DND-41 (cell line): ENCODE data around the gene LCN6.

Experiments
- EZH2 ChIP-seq: IDR thresholded peaks from 3 replicates; pipeline ENCODE4 v1.6.1; 2012; ENCODE audit warnings: borderline replicate concordance, low read depth, mild to moderate bottlenecking, moderate library complexity, low read length, inconsistent platforms; ENCODE audit not compliant: severe bottlenecking
- TF ChIP-seq, protein P1 (sequence below): IDR thresholded peaks from 2 replicates; pipeline ENCODE4 v1.5.1; 2012; ENCODE audit warnings: borderline replicate concordance, low read length, moderate library complexity, mild to moderate bottlenecking; ENCODE audit not compliant: poor library complexity, severe bottlenecking; ENCODE audit errors: extremely low read depth

DNA sequence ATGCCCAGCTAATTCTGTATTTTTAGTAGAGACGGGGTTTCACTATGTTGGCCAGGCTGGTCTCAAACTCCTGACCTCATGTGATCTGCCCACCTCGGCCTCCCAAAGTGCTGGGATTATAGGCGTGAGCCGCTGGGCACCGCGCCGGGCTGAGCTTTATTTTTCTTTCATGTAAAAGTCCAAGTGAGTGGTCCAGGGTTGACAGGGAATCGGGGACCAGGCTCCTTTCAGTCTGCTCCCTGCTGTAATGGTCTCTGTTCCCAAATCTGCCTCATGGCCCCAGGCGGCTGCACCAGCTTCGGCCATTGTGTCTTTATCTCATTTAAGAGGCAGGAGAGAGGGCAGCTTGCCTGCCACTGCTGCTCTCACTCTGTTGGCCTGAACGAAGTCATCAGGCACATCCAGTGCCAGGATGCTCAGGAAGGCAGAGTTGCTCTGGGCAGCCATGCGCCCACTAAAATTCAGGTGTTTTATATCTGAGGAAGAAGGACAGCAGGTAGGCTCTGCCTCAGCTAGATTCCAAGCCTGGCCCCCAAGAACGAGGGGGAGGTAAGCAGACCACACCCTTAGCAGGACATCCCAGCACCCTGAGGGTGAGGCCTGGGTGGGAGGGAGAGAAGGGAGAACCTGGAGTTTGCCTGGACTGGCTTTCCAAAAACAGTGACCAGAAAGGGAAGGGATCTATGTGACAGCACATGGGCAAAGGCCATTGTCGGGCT, 46.1 kb upstream of the LCN6 start:
- TF ChIP-seq, protein P1, sequence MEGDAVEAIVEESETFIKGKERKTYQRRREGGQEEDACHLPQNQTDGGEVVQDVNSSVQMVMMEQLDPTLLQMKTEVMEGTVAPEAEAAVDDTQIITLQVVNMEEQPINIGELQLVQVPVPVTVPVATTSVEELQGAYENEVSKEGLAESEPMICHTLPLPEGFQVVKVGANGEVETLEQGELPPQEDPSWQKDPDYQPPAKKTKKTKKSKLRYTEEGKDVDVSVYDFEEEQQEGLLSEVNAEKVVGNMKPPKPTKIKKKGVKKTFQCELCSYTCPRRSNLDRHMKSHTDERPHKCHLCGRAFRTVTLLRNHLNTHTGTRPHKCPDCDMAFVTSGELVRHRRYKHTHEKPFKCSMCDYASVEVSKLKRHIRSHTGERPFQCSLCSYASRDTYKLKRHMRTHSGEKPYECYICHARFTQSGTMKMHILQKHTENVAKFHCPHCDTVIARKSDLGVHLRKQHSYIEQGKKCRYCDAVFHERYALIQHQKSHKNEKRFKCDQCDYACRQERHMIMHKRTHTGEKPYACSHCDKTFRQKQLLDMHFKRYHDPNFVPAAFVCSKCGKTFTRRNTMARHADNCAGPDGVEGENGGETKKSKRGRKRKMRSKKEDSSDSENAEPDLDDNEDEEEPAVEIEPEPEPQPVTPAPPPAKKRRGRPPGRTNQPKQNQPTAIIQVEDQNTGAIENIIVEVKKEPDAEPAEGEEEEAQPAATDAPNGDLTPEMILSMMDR, result no peak
- no peak for TF ChIP-seq EZH2
